HepG2 (cell line): ENCODE results near the gene LAX1. TPM values are rescaled to one million over a fixed set of nuclear protein-coding genes. Genes with fewer than 3 reads are reported as not detected.
"Not testable (repeated sequence)": the region's sequence is repeated elsewhere in the genome, so short reads cannot be mapped to it uniquely, and the experiment has no call there.

Source experiments
- ATAC-seq: fragments of 200-7000 bp; cut with Tn5 transposase; 3 replicates; pipeline ENCODE4 v1.9.1; 2020; ENCODE audit warnings: mild to moderate bottlenecking, moderate library complexity
- BruUV-seq: library from RNA; stranded (reverse); fragments of 400-500 nt; replicated peaks from 2 replicates; lab custom pipeline; 2021; lab: Mats Ljungman, UMichigan
- CTCF ChIA-PET: fragments of 300-600 bp; formaldehyde crosslinking; extraction: SDS; loops from one replicate; lab custom pipeline; 2021; ENCODE audit warnings: low total read pairs, inconsistent platforms, low intra/inter-chr PET ratio; lab: Yijun Ruan, JAX
- POLR2A ChIA-PET: fragments of 350-600 bp; sonication (Branson Sonifier 250); formaldehyde crosslinking; loops from one replicate; lab custom pipeline; 2020; ENCODE audit warnings: antibody characterized with exemption, inconsistent platforms; lab: Yijun Ruan, JAX
- DNase-seq: peaks from one replicate; pipeline ENCODE4 v3.0.0-alpha.2; 2015; ENCODE audit warnings: low spot score
- FAIRE-seq: peaks from 3 replicates; lab custom pipeline; 2011; peaks lifted over from hg19 to GRCh38; lab: Jason Lieb, UNC
- H2AFZ ChIP-seq: one replicate; pipeline ENCODE4 v1.6.1; 2011; ENCODE audit warnings: low read length, inconsistent platforms
- H3K27ac ChIP-seq: fragments of 300-600 bp; 3 replicates; pipeline ENCODE4 v1.8.0; 2011; ENCODE audit warnings: mixed run types, mild to moderate bottlenecking, mixed read lengths, low read length, inconsistent platforms; ENCODE audit not compliant: insufficient read depth; ENCODE audit errors: extremely low read length
- H3K27me3 ChIP-seq, 2 experiments: fragments of 200-600 bp in 1 of 2; 2 replicates in 1 of 2; 3 replicates in 1 of 2; pipeline versions ENCODE4 v1.6.0 to v1.8.0; 2011; ENCODE audit warnings: low read length in 2 of 2, mild to moderate bottlenecking in 2 of 2, moderate library complexity in 2 of 2, inconsistent platforms in 1 of 2; ENCODE audit not compliant: insufficient read depth in 2 of 2, control insufficient read depth in 1 of 2
- H3K36me3 ChIP-seq, 2 experiments: fragments of 200-600 bp in 1 of 2; replicated peaks in 1 of 2; 2 replicates in 1 of 2; 3 replicates in 1 of 2; pipeline versions ENCODE4 v1.5.1 to v1.8.0; 2011; ENCODE audit warnings: low read length in 2 of 2, inconsistent platforms in 1 of 2; ENCODE audit not compliant: insufficient read depth in 2 of 2, control insufficient read depth in 1 of 2
- H3K4me1 ChIP-seq: 2 replicates; pipeline ENCODE4 v1.5.1; 2012; ENCODE audit warnings: low read length, inconsistent platforms; ENCODE audit not compliant: insufficient read depth
- H3K4me2 ChIP-seq: 2 replicates; pipeline ENCODE4 v1.6.0; 2011; ENCODE audit warnings: low read depth, low read length, inconsistent platforms
- H3K4me3 ChIP-seq, 3 experiments: fragments of 200-600 bp in 1 of 3; sonication (generic), shearing (Covaris generic) in 1 of 3; replicated peaks in 1 of 3; 2 replicates each; pipeline ENCODE4 v1.5.1; 2011 to 2016; ENCODE audit warnings: low read length in 3 of 3, inconsistent platforms in 2 of 3, low read depth in 2 of 3, mild to moderate bottlenecking in 2 of 3, control low read depth in 1 of 3, mixed read lengths in 1 of 3; ENCODE audit not compliant: insufficient read depth in 1 of 3
- H3K79me2 ChIP-seq: one replicate; pipeline ENCODE4 v1.6.1; 2011; ENCODE audit warnings: low read length, inconsistent platforms; ENCODE audit not compliant: insufficient read depth
- H3K9ac ChIP-seq: 2 replicates; pipeline ENCODE4 v1.6.0; 2011; ENCODE audit warnings: mild to moderate bottlenecking, low read depth, low read length, inconsistent platforms; ENCODE audit not compliant: insufficient read depth
- H3K9me3 ChIP-seq: 2 replicates; pipeline ENCODE4 v1.5.1; 2012; ENCODE audit warnings: mild to moderate bottlenecking, low read length
- H4K20me1 ChIP-seq: 2 replicates; pipeline ENCODE4 v1.6.0; 2011; ENCODE audit warnings: inconsistent platforms, mild to moderate bottlenecking, low read length, moderate library complexity; ENCODE audit not compliant: insufficient read depth
- BRD4 ChIP-seq: sonication (generic); formaldehyde crosslinking; IDR thresholded peaks from 2 replicates; pipeline ENCODE4 v1.4.0; 2020; ENCODE audit warnings: missing genetic modification reagents
- TRIM24 ChIP-seq: sonication (generic); formaldehyde crosslinking; IDR thresholded peaks from 2 replicates; pipeline ENCODE4 v1.8.0; 2022; ENCODE audit warnings: mild to moderate bottlenecking, missing genetic modification reagents
- WGBS: methylation state at CpG from one replicate; pipeline ENCODE4 v1.1.6; 2017; ENCODE audit warnings: low lambda C conversion rate; 5-methylcytosine and 5-hydroxymethylcytosine counted together
- in situ Hi-C: cut with HindIII; loops from 2 replicates; pipeline ENCODE4 v1.10.0; 2017; ENCODE audit warnings: low pct_unique_long_range_greater_than_20kb; ENCODE audit not compliant: extremely low pct_ligation_motif_present
- intact Hi-C: fragments of 100-400 bp; cut with micrococcal nuclease; formaldehyde crosslinking; loops from one replicate; pipeline ENCODE4 v1.10.0; 2022; ENCODE audit not compliant: unreplicated experiment
- polyA plus RNA-seq, 8 experiments: library from polyadenylated mRNA; depleted of rRNA in 3 of 8; stranded (reverse) in 7 of 8; unstranded in 1 of 8; fragments of >200 nt; fragmentation: Illumina TruSeq in 4 of 8; extraction: Trizol in 4 of 8; gene quantifications; 2 replicates each; pipeline versions ENCODE4 v1.2.1 to v1.2.3, GENCODE V29; 2011 to 2016; ENCODE audit warnings: low read depth in 4 of 8, missing spikeins in 1 of 8, mixed read lengths in 1 of 8; ENCODE audit not compliant: insufficient read depth in 1 of 8
- total RNA-seq, 5 experiments: library from RNA; depleted of rRNA; stranded (reverse); fragments of >200 nt; fragmentation: Illumina TruSeq; extraction: Trizol; gene quantifications; 2 replicates each; pipeline ENCODE4 v1.2.3, GENCODE V29; 2016; ENCODE audit warnings: low read depth in 1 of 5
- TF ChIP-seq, protein P1 (sequence below), 2 experiments: sonication (generic) in 1 of 2; formaldehyde crosslinking in 1 of 2; IDR thresholded peaks; 2 replicates each; pipeline versions ENCODE4 v1.4.0 to v1.6.1; 2016 to 2020; ENCODE audit warnings: borderline replicate concordance in 1 of 2, low read depth in 1 of 2, mild to moderate bottlenecking in 1 of 2, missing genetic modification reagents in 1 of 2
- TF ChIP-seq, protein P2 (sequence below): sonication (generic); formaldehyde crosslinking; IDR thresholded peaks from 2 replicates; pipeline ENCODE4 v1.8.1; 2023; ENCODE audit warnings: mild to moderate bottlenecking, moderate library complexity, missing genetic modification reagents

Gene LAX1
- total and polyA plus RNA-seq, 2 of the 13 experiments (the other 11 are each of a cell fraction or from before 2014, with no cell fraction given), result not detected

DNA sequence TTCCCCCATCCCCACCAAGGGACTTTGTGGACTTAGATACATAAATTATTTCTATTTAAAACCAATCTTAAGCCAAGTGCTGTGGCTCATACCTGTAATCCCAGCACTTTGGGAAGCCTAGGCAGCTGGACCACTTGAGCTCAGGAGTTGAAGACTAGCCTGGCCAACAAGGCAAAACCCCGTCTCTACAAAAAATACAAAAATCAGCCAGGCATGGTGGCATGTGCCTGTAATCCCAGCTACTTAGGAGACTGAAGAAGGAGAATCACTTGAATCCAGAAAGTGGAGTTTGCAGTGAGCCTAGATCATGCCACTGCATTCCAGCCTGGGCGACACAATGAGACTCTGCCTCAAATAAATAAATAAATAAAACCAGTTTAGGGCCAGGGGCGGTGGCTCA, 4.5 kb upstream of the LAX1 start (continued):
- TF ChIP-seq, protein P1, sequence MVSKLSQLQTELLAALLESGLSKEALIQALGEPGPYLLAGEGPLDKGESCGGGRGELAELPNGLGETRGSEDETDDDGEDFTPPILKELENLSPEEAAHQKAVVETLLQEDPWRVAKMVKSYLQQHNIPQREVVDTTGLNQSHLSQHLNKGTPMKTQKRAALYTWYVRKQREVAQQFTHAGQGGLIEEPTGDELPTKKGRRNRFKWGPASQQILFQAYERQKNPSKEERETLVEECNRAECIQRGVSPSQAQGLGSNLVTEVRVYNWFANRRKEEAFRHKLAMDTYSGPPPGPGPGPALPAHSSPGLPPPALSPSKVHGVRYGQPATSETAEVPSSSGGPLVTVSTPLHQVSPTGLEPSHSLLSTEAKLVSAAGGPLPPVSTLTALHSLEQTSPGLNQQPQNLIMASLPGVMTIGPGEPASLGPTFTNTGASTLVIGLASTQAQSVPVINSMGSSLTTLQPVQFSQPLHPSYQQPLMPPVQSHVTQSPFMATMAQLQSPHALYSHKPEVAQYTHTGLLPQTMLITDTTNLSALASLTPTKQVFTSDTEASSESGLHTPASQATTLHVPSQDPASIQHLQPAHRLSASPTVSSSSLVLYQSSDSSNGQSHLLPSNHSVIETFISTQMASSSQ (IDR thresholded peaks at IDR 0.05; ENCODE audit: low read depth), result no peak
- TF ChIP-seq, protein P1 (CRISPR knock-in tag; IDR thresholded peaks at IDR 0.05; ENCODE audit: borderline replicate concordance), result no peak
- TF ChIP-seq BRD4 (CRISPR knock-in tag), result no peak
- TF ChIP-seq, protein P2, sequence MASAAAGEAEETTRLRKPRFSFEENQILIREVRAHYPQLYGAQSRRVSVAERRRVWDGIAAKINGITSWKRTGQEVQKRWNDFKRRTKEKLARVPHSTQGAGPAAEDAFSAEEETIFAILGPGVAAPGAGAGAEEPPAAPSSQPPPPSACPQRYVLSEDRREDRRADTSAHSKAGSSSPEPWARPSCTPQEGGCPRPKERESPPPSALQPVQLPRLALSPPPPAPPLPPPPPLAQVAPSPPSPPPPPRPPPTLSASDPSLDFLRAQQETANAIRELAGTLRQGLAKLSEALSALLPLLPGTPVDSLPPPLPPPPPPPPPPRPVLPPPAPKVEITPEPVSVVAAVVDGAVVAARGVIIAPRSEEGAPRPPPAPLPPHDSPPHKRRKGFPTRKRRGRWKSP, result no peak
- no peak for TF ChIP-seq TRIM24 (CRISPR knock-in tag)

GRCh38 chr1:203761958-203762357, 3.0 kb upstream of the LAX1 start:
- CTCF ChIA-PET, H3K79me2 ChIP-seq, H4K20me1 ChIP-seq, BruUV-seq, H3K4me3 ChIP-seq, POLR2A ChIA-PET, in situ Hi-C loops, H3K9ac ChIP-seq, ATAC-seq, FAIRE-seq, H2AFZ ChIP-seq, H3K27me3 ChIP-seq, H3K9me3 ChIP-seq, H3K4me2 ChIP-seq, intact Hi-C loops, H3K27ac ChIP-seq, DNase-seq, H3K4me1 ChIP-seq, H3K36me3 ChIP-seq: not testable (repeated sequence)
- WGBS, result 57% methylated on average over 7 of the region's 7 CpGs
